MG63 (cell line): ENCODE results near the gene CRK. TPM values are rescaled to one million over a fixed set of nuclear protein-coding genes. Genes with fewer than 3 reads are reported as not detected.
"Not testable (repeated sequence)": the region's sequence is repeated elsewhere in the genome, so short reads cannot be mapped to it uniquely, and the experiment has no call there.

Experiments
- DNase-seq: peaks from one replicate; pipeline ENCODE4 v3.0.0-alpha.2; 2020
- H3K27me3 ChIP-seq: fragments of 250-450 bp; sonication (Bioruptor Pico); 2 replicates; pipeline ENCODE4 v1.5.1; 2020; ENCODE audit warnings: mild to moderate bottlenecking, moderate library complexity
- H3K36me3 ChIP-seq: fragments of 250-450 bp; sonication (Bioruptor Pico); 2 replicates; pipeline ENCODE4 v1.5.1; 2020; ENCODE audit warnings: mild to moderate bottlenecking, moderate library complexity
- H3K4me3 ChIP-seq: fragments of 250-450 bp; sonication (Bioruptor Pico); 2 replicates; pipeline ENCODE4 v1.5.1; 2020; ENCODE audit warnings: mild to moderate bottlenecking, moderate library complexity
- H3K9me3 ChIP-seq: fragments of 250-450 bp; sonication (Bioruptor Pico); 2 replicates; pipeline ENCODE4 v1.5.1; 2020; ENCODE audit warnings: mild to moderate bottlenecking, moderate library complexity
- total RNA-seq: library from RNA; depleted of rRNA; stranded (reverse); fragments of >200 nt; shearing (Covaris generic); gene quantifications from 2 replicates; pipeline ENCODE4 v1.2.3, GENCODE V29; 2014; ENCODE audit warnings: low replicate concordance

CRK gene
- total RNA-seq, 1 experiment from 2014 or later = 35.1 TPM

DNA sequence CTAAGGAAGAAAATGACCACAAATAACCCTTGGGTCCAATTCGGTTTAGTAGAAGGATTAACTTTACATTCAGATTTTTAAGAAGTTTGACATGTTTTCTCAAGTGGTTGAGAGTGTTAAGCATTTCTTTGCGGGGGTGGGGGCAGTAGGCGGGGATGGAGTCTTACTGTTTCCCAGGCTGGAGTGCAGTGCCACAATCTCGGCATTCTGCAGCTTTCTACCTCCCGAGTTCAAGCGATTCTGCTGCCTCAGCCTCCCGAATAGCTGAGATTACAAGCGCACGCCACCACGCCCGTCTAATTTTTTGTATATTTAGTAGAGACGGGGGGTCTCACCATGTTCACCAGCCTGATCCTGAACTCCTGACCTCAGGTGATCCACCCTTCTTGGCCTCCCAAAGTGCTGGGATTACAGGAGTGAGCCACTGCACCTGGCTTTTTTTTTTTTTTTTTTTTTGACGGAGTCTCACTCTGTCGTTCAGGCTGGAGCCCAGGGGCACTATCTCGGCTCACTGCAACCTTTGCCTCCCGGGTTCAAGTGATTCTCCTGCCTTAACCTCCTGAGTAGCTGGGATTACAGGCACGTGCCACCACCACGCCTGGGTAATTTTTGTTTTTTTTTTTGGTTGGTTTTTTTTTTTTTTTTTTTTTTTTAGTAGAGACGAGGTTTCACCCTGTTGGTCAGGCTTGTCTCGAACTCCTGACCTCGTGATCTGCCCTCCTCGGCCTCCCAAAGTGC is 68.4 kb downstream of the CRK start:
- not testable (repeated sequence) for DNase-seq, H3K4me3 ChIP-seq, H3K36me3 ChIP-seq, H3K27me3 ChIP-seq, H3K9me3 ChIP-seq

DNA sequence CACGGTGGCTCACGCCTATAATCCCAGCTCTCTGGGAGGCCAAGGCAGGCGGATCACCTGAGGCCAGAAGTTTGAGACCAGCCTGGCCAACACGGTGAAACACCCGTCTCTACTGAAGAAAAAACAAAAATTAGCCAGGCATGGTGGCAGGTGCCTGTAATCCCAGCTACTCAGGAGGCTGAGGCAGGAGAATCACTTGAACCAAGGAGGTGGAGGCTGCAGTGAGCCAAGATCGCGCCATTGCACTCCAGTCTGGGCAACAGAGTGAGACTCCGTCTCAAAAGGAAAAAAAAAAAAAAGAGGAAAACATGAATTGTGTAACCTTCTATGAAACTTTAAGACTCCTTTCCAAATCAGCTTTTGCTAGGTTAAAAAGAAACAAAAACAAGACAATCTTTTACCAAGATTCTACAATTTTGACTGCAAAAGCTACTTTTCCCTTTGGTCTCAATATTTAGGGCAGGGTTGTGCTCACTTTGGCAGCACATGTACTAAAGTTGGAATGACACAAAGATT is 69.3 kb downstream of the CRK start:
- H3K4me3 ChIP-seq, DNase-seq, H3K27me3 ChIP-seq, H3K9me3 ChIP-seq, H3K36me3 ChIP-seq: not testable (repeated sequence)

- Histone ChIP-seq H3K27me3 (no peaks in the 10 kb centered on the region), H3K9me3 (no peaks in the 10 kb centered on the region), H3K4me3 (no peak overlapping the region), H3K36me3 (no peaks in the 10 kb centered on the region; the same call in 1 of the 2 replicates)
- DNase-seq = no peak
Observed at GRCh38 chr17:1386265-1386664, 69.8 kb downstream of the CRK start.

DNA sequence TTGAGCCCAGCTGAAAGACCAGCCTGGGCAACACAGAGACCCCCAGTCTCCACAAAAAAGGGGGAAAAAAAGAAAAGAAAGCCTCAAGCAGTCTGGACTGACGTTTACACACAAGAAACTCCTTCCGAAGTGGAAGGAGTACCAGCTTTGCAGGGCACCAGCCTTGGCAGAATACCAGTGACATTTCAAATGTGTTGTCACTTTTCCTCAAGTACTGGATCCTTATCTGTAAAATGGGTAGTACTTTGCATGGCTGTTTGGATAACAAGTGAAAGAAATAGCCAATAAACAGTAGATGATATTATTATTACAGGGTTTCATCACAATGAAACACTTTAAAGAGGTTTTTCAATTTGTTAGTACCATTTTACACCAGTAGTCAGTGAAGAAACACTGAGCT is 70.2 kb downstream of the CRK start:
- H3K36me3 ChIP-seq = no peaks in the 10 kb centered on the region; the same call in 1 of the 2 replicates
- no peaks in the 10 kb centered on the region for H3K27me3 ChIP-seq
- no peaks in the 10 kb centered on the region for H3K9me3 ChIP-seq
- DNase-seq = no peak
- no peak overlapping the region for H3K4me3 ChIP-seq

DNA sequence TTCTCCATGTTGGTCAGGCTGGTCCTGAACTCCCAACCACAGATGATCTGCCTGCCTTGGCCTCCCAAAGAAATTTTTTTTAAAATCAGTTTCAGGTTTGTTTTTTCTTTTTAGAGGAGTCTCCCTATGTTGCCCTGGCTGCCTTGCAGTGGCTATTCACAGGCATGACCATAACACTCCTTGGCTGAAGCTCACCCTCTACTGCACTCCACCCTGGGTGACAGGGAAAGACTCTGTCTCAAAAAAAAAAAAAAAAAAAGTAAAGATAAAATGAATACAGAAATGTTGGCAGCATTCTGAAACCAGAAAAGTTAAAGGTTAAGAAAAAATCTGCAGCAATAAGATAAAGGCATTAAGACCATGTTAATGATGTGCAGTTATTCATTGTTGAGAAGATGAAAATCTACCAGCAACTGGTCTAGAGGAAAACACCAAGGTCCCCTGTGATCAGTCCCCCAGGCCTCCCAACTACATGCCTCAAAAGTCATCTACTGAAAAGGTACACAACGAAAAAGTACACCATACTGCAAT is 71.1 kb downstream of the CRK start:
- H3K4me3 ChIP-seq = no peak overlapping the region
- H3K27me3 ChIP-seq = no peaks in the 10 kb centered on the region
- H3K36me3 ChIP-seq = no peaks in the 10 kb centered on the region; the same call in 1 of the 2 replicates
- DNase-seq = no peak
- no peaks in the 10 kb centered on the region for H3K9me3 ChIP-seq

- peaks cover 14% of the 10 kb centered on the region for H3K36me3 ChIP-seq
- H3K27me3 ChIP-seq = no peaks in the 10 kb centered on the region
- no peak overlapping the region for H3K4me3 ChIP-seq
- no peak for DNase-seq
- H3K9me3 ChIP-seq = no peaks in the 10 kb centered on the region
Observed at GRCh38 chr17:1379930-1380313, 76.1 kb downstream of the CRK start.

GRCh38 chr17:1379208-1379929 is 76.7 kb downstream of the CRK start:
- Histone ChIP-seq H3K27me3 (no peaks in the 10 kb centered on the region), H3K4me3 (no peak overlapping the region), H3K36me3 (peaks cover 14% of the 10 kb centered on the region), H3K9me3 (no peaks in the 10 kb centered on the region)
- no peak for DNase-seq

DNA sequence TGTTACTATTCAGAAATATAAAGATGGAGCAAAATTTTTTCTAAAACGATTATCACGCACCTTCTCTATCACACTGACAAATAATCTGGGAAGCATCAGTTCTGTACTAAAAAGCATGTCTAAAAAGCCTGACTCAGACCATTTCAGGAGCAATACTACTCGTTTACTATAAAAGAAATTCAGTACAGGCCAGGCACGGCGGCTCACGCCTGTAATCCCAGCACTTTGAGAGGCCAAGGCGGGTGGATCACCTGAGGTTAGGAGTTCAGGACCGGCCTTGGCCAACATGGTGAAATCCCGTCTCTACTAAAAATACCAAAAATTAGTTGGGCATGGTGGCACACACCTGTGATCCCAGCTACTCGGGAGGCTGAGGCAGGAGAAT is 77.6 kb downstream of the CRK start:
- not testable (repeated sequence) for H3K27me3 ChIP-seq, H3K4me3 ChIP-seq, H3K9me3 ChIP-seq, DNase-seq
- peaks cover 18% of the 10 kb centered on the region for H3K36me3 ChIP-seq

DNA sequence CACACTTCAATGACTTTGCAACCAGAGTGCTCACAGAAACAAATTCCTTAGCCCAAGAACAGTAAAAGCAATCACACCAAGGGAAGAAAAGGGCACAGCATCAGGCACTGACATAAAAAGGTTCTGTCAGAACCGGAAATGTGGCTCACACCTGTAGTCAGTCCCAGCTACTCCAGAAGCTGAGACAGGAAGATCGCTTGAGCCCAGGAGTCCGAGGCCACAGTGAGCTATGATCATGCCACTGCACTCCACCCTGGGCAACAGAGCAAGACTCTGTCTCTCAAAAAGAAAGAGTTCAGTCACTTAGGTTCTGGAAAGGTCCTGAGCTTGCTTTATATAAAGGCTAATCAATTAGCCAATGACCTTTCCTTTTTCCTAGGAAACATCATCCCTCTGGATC is 78.7 kb downstream of the CRK start:
- Histone ChIP-seq H3K9me3 (no peaks in the 10 kb centered on the region), H3K36me3 (peaks cover 18% of the 10 kb centered on the region), H3K4me3 (no peak overlapping the region), H3K27me3 (no peaks in the 10 kb centered on the region)
- DNase-seq = no peak

GRCh38 chr17:1376061-1376460 is 80.0 kb downstream of the CRK start:
- Histone ChIP-seq H3K9me3 (no peaks in the 10 kb centered on the region), H3K36me3 (peaks cover 18% of the 10 kb centered on the region), H3K4me3 (no peak overlapping the region)

DNA sequence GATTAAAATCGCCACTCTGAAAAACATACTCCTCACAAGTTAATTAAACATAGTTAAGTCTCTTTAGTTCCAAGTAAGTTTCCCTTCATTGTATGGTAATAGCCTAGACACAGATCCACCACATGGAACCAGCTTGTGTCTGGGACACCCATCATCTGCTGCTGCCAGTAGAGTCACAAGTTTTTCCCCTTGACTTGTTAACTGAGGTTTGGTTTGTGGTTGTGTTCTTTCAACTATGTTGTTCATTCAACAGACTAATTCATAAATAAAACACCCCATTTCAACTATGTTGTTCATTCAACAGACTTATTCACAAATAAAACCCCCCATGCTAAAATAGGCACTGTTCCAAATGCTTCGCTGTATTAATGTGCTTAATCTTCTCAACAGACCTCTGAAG is 80.4 kb downstream of the CRK start:
- H3K9me3 ChIP-seq = no peaks in the 10 kb centered on the region
- no peak for DNase-seq
- H3K4me3 ChIP-seq = no peak overlapping the region
- no peaks in the 10 kb centered on the region for H3K27me3 ChIP-seq
- peaks cover 18% of the 10 kb centered on the region for H3K36me3 ChIP-seq

More at GRCh38 chr17:1376061-1376460, 80.0 kb downstream of the CRK start:
- H3K27me3 ChIP-seq = no peaks in the 10 kb centered on the region
- no peak for DNase-seq

GRCh38 chr17:1374431-1375177 is 81.4 kb downstream of the CRK start:
- Histone ChIP-seq H3K27me3 (no peaks in the 10 kb centered on the region), H3K4me3 (no peak overlapping the region), H3K36me3 (peaks cover 18% of the 10 kb centered on the region), H3K9me3 (no peaks in the 10 kb centered on the region)
- no peak for DNase-seq

DNA sequence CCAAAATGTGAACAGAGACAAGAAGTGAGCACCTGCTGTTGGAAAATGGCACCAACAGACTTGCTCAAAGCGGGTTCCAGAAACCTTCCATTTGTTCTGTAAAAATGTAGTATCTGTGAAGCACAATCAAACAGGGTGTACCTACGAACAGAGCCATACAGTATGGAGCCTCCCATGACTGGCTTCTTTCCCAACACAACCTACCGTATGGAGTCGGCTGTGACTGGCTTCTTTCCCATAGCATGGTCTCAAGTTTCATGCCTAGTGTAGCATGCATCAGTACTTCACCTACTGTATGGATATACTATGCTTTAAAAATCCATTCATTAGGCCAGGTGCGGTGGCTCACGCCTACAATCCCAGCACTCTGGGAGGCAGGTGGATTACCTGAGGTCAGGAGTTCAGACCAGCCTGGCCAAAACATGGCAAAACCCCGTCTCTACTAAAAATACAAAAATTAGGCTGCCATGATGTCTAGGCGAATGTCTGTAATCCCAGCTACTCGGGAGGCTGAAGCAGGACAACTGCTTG is 82.3 kb downstream of the CRK start:
- H3K9me3 ChIP-seq = no peaks in the 10 kb centered on the region
- no peak overlapping the region for H3K4me3 ChIP-seq
- DNase-seq = no peak
- H3K36me3 ChIP-seq = peaks cover 18% of the 10 kb centered on the region
- H3K27me3 ChIP-seq = no peaks in the 10 kb centered on the region

- Histone ChIP-seq H3K9me3 (no peaks in the 10 kb centered on the region), H3K4me3 (no peak overlapping the region), H3K36me3 (peaks cover 12% of the 10 kb centered on the region), H3K27me3 (no peaks in the 10 kb centered on the region)
- no peak for DNase-seq
Observed at GRCh38 chr17:1372618-1373017, 83.4 kb downstream of the CRK start.

DNA sequence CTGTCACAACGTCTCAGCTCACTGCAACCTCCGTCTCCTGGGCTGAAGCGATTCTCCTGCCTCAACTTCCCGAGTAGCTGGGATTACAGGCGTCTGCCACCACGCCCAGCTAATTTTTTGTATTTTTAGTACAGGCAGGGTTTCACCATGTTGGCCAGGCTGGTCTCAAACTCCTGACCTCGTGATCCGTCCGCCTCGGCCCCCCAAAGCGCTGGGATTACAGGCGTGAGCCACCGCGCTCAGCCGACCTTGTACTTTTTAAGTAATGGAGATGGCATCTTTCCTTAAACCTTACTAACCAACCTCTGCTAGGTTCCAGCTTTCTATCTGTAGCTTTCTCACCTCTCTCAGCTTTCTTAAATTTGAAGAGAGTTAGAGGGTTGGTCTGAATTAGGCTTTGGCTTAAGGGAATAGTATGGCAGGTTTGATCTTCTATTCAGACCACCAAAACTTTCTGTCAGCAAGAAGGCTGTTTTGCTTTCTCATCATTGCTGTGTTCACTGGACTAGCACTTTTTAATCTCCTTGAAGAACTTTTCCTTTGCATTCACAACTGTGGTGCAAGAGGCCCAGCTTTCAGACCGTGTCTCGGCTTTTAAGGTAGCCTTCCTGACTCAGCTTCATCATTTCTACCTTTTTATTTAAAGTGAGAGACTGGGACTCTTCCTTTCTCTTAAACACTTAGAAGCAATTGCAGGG is 84.0 kb downstream of the CRK start:
- Histone ChIP-seq H3K27me3 (no peaks in the 10 kb centered on the region), H3K4me3 (no peak overlapping the region), H3K9me3 (no peaks in the 10 kb centered on the region), H3K36me3 (peaks cover 7% of the 10 kb centered on the region)
- DNase-seq = no peak
